GM10266 (cell line): ENCODE results near the gene RPS21.
"Not testable (repeated sequence)": the region's sequence is repeated elsewhere in the genome, so short reads cannot be mapped to it uniquely, and the experiment has no call there.

Experiments used
- DNase-seq: peaks from one replicate; pipeline ENCODE4 v3.0.0; 2012; ENCODE audit errors: extremely low spot score
- TF ChIP-seq, protein P1 (sequence below): IDR thresholded peaks from 2 replicates; pipeline ENCODE4 v1.5.1; 2012; ENCODE audit warnings: mild to moderate bottlenecking, low read depth; ENCODE audit not compliant: control insufficient read depth, insufficient read depth; ENCODE audit errors: missing control alignments

RPS21 gene

DNA sequence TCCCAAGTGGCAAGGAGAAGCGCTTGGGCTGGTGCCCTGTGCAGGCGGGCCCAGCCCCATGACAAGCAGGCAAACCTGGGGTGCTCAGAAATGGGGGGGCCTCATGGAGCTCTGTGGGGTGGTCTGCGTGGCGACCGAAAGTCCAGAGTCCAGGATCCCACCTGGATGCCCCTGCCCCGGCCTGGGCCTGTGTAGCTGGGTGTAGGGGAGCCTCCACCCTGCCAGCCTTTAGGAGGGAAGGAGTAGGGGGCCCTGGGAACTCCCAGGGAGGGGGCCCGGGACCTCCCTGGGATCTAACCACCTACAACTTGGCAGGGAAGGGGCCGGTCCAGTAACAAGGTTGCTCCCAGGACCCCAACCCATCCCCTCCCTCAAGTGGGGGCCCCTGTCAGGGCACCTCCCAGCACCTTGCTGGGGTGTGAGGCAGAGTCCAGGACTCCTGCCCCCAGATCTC lies 15.3 kb upstream of the RPS21 start:
- DNase-seq, result no peak
- TF ChIP-seq, protein P1, sequence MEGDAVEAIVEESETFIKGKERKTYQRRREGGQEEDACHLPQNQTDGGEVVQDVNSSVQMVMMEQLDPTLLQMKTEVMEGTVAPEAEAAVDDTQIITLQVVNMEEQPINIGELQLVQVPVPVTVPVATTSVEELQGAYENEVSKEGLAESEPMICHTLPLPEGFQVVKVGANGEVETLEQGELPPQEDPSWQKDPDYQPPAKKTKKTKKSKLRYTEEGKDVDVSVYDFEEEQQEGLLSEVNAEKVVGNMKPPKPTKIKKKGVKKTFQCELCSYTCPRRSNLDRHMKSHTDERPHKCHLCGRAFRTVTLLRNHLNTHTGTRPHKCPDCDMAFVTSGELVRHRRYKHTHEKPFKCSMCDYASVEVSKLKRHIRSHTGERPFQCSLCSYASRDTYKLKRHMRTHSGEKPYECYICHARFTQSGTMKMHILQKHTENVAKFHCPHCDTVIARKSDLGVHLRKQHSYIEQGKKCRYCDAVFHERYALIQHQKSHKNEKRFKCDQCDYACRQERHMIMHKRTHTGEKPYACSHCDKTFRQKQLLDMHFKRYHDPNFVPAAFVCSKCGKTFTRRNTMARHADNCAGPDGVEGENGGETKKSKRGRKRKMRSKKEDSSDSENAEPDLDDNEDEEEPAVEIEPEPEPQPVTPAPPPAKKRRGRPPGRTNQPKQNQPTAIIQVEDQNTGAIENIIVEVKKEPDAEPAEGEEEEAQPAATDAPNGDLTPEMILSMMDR, result no peak

DNA sequence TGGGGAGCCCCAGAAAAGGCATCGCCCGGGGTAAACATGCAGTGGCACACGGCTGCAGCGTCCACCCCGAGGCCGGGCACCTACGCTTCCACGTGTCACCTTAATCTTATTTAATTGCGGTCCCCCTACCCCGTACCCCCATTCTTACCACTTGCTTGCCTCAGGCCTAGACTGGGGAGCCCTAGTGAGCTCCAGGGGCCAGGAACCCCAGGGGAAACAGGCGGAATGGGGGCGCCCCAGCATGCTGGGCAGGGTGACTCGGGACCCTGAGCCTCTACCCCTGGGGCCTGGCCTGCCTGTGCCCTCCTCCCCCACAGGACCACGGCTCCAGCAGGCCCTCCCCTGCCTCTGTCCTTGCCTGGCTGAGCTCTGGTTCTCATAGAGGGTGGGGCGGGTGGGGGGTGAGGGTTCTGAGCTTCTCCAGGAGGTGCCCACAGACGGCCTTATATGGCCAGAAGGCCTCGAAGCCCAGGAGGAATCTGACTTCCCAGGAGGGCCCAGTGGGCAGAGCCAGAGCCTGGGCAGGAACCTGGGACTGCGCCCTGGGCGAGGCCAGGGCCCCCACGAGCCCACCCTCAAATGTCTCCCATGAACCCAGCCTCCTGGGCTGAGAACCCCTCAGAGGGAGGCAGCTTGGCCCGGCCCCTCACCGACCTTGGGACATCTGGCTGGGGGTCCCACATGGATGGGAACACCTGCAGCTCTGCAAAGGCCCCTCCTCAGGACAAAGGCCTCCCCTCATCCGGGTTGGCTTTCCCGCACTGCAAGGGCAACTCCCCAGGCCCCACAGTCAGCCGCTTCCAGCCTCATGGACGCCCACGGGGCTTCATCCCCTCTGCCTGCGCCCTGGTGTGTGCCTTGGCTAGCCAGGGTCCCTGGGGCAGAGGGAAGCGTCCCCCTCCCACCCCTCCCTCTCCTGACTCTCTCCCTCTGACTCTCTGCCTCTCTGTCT lies 14.6 kb upstream of the RPS21 start:
- TF ChIP-seq, protein P1, result no peak
- no peak for DNase-seq

DNA sequence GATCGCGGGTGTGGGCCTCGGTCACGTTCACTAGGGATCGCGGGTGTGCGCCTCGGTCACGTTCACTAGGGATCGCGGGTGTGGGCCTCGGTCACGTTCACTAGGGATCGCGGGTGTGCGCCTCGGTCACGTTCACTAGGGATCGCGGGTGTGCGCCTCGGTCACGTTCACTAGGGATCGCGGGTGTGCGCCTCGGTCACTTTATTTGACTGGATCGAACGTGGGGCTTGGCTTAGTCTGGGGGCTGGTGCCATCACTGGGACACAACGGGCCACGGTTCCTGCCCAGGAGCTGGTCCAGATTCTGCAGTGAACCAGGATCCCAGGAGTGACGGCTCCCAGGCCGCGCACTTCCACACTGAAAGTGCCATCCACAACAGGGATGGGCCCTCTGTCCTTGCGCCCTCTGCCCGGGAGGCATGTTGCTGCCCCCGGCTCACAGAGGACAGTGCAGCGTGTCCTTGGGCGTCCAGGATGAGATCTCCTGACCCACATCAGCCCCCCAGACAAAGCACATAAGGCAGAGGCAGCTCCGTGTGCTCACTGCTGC lies 13.2 kb upstream of the RPS21 start:
- not testable (repeated sequence) for DNase-seq

DNA sequence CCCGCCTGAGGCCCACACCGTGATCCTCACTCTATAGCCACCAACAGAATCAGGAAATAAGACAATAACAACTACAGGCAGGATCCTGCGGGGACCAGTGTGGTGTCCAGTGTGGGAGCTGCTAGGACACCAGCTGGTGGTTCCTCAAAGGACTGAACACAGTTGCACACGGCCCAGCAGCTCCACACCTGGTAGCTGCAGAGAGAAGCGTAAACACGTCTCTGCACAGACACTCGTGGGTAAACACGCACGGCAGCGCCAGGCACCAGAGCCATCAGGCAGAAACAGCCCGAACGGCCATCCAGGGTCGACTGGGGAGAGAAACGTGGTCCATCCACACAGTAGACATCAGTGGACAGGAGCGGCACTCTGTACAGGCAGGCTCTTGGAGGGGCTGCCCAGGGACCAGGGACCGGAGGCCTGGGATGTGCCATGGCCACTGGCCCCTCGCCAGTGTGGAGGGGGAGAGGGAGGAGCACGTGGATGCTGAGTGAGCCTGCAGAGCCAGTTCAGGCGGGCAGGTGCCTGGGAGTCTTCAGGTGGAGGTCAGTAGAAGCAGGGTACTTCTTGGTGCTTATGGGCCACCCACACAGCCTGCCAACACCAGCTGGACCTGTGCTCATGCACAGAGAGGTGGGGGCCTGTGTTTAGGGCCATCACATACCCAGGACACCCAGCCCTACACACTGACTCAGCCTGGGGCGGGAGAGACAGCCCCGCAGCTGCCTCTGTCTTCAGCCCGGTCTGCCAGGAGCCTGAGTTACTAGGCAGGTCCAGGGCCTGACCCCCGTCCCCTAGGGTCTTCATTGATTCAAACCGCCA lies 12.4 kb upstream of the RPS21 start:
- TF ChIP-seq, protein P1, result no peak
- DNase-seq, result no peak

DNA sequence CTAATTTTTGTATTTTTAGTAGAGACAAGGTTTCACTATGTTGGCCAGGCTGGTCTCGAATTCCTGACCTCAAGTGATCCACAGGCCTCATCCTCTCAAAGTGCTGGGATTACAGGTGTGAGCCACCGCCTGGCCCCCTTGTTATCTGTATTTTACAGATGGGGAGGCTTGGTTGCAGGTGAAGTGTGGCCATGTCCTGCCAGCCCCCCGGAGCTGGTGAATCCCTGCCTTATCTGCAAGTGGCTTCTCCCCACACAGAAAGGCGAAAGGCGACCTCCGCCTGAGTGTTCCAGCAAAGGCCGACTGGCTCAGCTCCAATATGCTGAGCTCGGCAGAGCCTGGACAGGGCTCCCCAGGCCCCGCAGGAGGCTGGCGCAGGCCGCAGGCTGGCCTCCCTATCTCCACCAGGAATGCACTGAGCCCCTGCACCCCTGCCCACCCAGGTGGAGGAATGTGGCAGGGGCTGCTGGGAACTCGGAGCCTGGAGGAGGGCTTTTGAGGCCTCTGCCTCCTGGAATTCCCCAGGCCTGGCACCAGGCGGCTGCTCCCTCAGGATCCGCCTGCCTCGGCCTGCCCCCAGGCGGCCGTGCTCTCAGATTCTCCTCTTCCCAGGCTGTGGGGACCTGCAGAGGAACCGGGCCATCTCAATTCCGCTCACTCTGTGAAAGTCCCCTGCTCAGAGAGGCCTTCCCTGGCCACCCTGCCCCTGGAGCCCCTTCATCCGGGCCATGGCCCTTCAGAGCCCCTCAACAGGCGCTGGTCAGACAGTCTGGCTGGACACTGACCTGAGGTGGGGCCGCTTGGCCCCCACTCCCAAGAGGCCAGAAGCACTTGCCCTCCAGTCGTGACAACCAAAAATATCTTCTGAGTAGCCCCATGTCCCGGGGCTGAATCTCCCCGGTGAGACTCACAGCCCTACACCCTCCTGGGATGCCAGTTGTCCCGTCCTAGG lies 10.5 kb upstream of the RPS21 start:
- TF ChIP-seq, protein P1, result no peak
- no peak for DNase-seq

DNA sequence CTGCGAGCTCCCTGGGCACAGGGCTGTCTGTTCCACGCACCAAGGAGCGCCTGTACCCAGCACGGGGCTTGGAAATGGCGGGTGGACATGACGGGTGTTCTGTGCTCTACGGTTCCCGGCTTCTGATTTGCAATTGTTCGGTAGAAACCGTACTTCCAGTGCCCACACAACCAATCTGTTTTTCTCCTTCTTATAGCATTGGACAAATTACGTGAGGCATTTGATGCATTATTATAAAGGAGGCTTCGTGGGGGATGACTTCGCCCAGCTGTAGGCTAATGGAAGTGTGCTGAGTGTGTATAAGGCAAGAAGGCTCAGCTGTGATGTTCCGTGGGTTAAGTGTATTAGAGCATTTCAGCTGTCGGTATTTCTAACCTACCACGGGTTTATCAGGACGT lies 9.8 kb upstream of the RPS21 start:
- no peak for DNase-seq
- TF ChIP-seq, protein P1, result no peak
